DND-41 (cell line): ENCODE results near the gene AOPEP.

Source experiments
- CTCF ChIP-seq: IDR thresholded peaks from 2 replicates; pipeline ENCODE4 v1.5.1; 2012; ENCODE audit warnings: borderline replicate concordance, low read length, moderate library complexity, mild to moderate bottlenecking; ENCODE audit not compliant: poor library complexity, severe bottlenecking; ENCODE audit errors: extremely low read depth
- EZH2 ChIP-seq: IDR thresholded peaks from 3 replicates; pipeline ENCODE4 v1.6.1; 2012; ENCODE audit warnings: borderline replicate concordance, low read depth, mild to moderate bottlenecking, moderate library complexity, low read length, inconsistent platforms; ENCODE audit not compliant: severe bottlenecking

DNA sequence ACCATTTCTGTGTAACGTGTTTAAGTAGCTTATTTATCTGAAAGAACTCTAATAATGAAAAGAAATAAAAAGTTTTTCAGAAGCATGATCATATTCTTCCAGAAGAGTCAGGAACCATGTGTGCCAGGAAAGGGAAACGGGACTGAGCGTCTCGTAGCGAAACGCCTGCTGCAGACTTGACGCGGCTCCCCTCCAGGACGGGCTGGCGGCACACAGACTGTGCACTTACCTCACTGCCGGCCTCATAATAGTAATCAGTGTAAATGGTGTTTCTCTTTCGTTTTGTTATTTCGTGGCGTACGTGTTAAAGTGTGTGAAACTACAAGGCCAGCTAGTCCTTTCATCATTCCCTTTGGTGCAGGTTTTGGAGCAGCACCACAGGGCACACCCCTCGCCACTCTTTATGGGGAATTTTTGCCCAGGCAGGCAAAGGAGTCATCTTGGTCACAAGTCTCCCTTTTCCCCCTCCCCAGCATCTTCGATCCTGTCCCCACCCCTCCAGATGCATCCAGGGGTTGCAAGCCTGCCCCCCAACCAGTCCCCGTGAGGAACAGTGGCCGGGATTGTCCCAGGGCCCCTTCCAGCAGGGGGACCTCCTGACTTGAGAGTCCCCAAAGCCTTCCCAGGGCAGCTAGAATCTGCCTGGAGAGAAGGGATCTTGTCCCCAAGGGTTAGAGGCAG lies 357.9 kb downstream of the AOPEP start:
- TF ChIP-seq CTCF (no peak), EZH2 (no peak)
